Gastrocnemius medialis (tissue), 4 donors: ENCODE results near the gene TCTN2.

Experiments
- POLR2A ChIP-seq, 2 donors: fragments of 450-650 bp; IDR thresholded peaks; one replicate each; pipeline ENCODE4 v1.6.1; 2017; ENCODE audit warnings: antibody characterized with exemption in 2 of 2, mild to moderate bottlenecking in 2 of 2, moderate library complexity in 2 of 2
- TF ChIP-seq, protein P1 (sequence below), 5 experiments: fragments of 450-650 bp in 3 of 5; fragments of 200-600 bp in 2 of 5; sonication (generic) in 2 of 5; IDR thresholded peaks in 4 of 5; conservative IDR thresholded peaks in 1 of 5; 1 replicate in 4 of 5; 2 replicates in 1 of 5; pipeline ENCODE4 v1.5.1; 2016 to 2019; ENCODE audit warnings: antibody characterized with exemption in 5 of 5, mild to moderate bottlenecking in 3 of 5, moderate library complexity in 3 of 5

DNA sequence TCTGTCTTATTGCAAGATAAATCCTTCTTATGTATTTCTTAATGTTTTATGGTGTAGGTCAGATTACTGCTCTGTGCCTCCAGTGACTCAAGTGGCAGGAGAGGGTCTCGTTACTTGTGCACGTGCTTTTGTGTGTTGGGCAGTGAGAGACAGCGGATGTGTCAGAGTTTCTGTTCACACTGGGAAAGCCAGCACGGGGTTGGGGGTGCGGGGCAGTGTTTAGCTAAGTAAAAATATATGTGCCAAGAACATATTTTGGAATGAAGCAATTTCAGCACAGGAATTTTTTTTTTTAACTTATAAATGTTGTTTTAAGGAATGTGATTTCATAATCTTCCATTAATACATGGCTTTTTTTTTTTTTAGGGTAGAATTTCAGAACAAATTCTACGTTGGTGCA is 86.6 kb downstream of the TCTN2 start:
- TF ChIP-seq, protein P1, sequence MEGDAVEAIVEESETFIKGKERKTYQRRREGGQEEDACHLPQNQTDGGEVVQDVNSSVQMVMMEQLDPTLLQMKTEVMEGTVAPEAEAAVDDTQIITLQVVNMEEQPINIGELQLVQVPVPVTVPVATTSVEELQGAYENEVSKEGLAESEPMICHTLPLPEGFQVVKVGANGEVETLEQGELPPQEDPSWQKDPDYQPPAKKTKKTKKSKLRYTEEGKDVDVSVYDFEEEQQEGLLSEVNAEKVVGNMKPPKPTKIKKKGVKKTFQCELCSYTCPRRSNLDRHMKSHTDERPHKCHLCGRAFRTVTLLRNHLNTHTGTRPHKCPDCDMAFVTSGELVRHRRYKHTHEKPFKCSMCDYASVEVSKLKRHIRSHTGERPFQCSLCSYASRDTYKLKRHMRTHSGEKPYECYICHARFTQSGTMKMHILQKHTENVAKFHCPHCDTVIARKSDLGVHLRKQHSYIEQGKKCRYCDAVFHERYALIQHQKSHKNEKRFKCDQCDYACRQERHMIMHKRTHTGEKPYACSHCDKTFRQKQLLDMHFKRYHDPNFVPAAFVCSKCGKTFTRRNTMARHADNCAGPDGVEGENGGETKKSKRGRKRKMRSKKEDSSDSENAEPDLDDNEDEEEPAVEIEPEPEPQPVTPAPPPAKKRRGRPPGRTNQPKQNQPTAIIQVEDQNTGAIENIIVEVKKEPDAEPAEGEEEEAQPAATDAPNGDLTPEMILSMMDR (IDR thresholded peaks at IDR 0.05 in 4 of 5, conservative IDR thresholded peaks at IDR 0.05 in 1 of 5) = no peak
- TF ChIP-seq POLR2A (IDR thresholded peaks at IDR 0.05) = no peak
